GM18520 (cell line): Measurements from ENCODE around the gene FRS3.
"Not testable (repeated sequence)": the region's sequence is repeated elsewhere in the genome, so short reads cannot be mapped to it uniquely, and the experiment has no call there.

Experiments used
- ATAC-seq: cut with Tn5 transposase; IDR thresholded peaks from one replicate; pipeline ENCODE4 v1.9.1; 2021; ENCODE audit not compliant: unreplicated experiment

FRS3 gene, protein sequence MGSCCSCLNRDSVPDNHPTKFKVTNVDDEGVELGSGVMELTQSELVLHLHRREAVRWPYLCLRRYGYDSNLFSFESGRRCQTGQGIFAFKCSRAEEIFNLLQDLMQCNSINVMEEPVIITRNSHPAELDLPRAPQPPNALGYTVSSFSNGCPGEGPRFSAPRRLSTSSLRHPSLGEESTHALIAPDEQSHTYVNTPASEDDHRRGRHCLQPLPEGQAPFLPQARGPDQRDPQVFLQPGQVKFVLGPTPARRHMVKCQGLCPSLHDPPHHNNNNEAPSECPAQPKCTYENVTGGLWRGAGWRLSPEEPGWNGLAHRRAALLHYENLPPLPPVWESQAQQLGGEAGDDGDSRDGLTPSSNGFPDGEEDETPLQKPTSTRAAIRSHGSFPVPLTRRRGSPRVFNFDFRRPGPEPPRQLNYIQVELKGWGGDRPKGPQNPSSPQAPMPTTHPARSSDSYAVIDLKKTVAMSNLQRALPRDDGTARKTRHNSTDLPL

DNA sequence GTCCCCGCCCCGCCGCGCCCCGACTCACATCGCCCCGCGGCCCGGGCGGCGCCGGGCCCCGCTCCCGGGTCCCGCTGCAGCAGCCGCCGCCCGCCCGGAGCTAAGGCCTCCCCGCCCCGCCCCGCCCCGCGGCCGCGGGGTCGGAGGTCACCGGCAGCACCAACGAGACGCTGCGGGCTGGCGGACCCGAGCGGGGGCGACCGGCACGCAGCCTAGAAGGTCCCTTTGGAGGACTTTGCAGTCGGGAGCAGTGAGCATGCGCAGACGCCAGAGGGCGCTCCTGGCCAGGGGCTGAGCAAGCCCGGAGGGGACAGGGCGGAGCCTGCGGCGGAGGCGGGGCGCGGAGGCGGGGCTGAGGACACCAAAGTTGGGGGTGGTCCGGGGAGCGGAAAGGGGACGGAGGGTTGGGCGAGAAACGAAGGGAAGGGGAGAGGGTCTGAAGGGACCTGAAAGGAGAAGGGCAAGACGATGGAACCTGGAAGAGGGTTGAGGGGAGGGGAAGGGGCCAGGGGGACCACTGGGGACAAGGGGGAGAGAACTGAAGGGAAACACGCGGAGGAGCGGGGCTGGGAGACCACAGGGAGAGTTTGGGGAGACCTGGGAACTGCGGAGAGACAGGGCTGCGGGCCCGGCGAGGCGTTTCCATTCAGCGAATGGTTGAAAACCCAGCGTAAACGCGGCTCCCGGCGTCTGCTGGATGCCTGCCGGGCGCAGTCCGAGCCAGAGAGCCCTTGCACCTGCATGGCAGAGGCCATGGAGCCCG is at the start of gene FRS3:
FRS3 (minus strand) TSS at position 113 of the 763 bp plus-strand sequence. CDS start 2,913 bp downstream, outside the sequence.
- ATAC-seq = peak; percentile 94

DNA sequence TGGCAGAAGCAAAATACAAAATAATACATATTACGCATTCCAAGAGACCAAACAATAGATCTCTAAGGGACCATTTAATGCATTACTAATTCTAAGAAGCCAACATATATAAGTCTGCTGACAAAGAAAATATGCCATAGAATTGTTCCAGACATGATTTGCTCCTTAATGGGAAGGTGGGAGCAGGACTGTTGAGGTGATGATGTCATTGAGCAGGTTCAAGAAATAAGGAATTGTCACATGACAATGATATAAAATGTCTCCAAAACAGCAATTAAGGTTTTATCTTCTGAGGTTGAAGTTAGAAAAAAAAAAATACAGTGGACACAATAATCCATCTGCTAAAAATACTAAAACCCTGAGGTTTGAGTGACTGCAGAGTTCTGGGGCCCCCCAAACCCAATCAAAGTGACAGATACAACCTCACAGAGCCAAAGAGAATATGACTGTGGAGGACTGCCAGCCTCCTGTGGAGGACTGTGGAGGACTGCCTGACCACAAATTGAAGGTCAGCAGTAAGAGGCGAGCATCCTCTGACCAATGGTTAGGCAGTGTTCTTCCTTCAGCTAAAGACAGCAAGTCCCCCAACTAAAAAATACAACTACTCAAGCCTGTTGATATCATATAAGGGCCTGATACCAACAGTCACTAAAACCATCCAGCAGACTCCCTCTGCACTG is 46.8 kb upstream of the FRS3 start:
- no peak for ATAC-seq

DNA sequence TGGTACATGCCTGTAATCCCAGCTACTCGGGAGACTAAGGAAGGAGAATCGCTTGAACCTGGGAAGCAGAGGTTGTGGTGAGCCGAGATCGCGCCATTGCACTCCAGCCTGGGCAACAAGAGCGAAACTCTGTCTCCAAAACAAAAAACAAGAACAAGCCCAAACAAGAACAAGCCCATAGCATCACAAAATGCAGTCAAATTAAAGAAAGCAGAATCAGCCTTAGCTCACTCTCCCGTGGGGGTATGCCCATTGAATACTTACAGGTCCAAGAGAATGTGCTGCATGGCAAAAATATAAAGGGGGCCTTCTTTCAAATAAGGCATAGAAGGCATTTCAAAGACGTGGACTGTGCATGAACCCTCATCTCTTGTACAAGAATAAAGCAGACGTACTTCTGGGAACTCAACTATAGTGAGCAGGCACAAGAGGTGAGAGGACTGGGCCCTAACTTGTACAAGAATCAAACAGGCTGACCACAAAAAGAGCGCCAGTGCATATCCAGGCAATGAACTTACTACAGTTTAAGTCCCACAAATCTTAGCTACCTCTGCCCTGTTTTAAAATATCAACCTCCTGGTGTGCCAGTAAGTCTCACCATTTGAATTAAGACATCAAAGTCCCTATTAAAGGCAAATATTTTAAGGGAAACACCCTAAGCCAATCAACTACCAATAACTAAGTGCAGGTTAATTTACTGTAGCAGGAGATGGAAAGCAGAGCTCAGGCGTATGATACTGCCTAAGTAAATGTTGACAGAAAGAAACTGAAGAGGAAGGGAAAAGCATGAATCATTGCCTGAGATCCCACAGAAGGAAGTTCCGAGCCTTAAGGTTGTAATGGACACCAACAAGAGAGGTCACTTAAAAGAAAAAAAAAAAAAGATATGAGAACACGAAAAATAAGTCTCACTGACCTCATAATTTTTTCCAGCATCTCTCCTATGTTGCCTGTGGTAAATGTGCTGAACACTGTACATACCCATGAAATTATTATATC is 45.2 kb upstream of the FRS3 start:
- no peak for ATAC-seq

DNA sequence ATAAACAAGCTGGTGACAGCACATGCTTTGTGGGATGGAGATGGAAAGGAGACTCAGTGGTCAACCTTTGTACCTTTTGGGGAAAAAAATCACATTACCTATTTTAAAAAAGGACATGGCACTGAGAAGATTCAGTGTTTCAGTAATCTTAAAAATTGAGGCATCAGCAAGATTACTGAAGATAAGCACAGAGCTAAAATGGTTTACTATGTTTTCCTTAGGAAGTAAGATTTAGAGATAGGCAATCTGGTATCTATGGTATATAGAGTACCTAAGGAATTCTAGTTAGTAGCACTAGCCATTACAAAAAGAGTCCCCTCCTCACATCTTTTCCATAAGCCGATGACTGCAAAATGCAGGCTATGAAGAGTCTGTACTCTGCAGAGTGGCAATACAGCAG is 43.5 kb upstream of the FRS3 start:
- ATAC-seq = no peak

DNA sequence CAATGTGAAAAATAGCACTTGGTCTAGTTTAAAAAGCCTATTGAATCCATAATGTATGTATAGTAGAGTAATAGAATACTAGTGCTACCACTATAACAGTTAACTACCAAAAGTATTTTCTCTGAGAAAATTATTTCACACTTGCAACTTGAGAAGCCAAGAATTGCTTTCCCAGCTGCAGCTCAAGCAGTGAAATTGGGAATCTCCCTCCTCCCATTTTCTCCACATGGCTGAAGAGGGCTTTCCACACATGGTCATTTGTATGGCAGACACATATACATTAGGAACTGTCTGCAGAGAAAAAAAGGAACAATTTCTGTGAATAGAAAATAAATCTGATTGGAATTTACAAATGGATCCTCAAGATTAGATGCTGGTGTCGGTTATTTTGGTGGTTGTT is 42.3 kb upstream of the FRS3 start:
- no peak for ATAC-seq

DNA sequence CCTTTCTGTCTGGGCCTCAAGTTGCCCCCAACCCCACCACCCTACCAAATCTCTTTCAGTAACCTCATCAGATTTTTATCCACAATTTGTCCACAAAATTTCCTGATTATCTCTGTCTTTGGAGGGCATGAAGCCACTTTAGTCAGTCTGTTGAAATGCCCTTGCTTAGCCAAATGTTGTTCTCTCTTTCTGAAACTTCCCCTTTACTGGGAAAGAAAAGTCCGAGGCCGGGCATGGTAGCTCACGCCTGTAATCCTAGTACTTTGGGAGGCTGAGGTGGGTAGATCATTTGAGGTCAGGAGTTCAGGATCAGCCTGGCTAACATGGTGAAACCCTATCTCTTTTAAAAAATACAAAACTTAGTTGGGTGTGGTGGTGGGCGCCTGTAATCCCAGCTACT is 41.6 kb upstream of the FRS3 start:
- no peak for ATAC-seq

DNA sequence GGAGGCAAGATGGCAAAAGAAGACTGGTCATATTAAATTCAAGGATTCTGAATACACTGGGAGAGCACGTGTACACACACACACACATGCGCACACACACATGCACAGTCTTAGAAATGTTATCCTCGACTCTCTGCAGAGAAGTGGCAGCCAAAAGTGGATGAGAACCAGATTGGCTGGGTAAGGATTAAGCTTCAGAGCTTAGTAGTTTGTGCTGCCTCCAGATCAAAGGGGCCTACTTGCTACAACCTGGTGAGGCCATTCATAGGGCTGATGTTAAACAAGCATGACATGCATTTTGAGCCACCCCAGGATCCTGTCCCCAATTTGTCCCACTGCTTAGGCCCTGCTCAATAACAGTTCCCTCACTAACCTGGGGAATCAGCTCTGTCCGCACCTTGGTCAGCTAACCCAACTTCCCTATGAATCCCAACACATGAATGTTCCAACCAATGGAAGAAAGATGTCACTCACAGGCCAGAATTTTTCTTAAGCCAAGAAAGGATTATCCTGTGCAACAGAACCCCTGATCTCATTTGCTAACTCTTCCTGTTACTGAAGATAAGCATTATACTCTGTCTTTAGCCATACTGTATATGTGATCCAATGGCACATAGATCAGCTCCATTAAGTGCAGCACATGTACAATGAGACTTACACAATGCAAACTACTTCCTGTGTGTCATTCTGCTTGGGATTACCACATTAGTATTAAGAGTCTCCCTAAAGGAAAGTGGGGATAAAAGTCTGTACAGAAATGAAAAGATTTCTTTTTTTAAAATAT is 38.8 kb upstream of the FRS3 start:
- no peak for ATAC-seq

DNA sequence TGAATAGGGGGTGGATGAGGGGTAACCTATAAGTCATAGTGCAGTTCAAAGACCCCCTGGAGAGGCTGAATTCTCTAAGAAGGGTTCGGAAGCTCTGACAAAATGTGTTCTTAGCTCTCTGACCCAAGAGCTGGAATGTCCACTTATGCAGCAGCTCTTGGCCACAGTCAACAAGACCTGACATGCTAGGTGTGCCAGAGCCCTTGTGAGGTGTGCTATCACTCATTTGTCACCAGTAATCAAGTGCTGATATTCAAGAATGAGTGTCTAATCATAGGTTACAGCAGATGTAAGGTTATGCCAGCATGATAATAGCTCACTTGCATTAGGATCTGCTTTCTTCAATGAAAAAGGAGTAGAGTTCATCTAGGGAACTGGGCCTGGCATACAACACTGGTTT is 35.9 kb upstream of the FRS3 start:
- no peak for ATAC-seq

DNA sequence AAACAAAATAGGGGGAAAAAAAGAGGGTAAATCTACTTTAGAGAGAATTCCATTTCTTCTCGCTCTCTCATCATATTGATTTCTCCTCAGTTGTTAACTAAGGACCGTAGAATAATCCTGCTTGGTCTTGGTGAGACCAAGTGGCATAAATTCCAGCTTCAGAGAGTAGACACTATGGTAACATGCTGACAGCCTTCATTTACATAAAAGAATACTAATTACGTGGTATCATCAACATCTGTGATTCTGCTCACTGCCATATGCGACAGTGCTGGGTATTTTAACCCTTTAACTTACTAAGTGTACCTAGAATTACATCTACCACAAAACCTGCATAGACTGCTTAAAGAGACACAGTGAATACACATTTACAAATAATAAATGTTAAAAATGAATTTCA is 34.9 kb upstream of the FRS3 start:
- ATAC-seq = no peak

DNA sequence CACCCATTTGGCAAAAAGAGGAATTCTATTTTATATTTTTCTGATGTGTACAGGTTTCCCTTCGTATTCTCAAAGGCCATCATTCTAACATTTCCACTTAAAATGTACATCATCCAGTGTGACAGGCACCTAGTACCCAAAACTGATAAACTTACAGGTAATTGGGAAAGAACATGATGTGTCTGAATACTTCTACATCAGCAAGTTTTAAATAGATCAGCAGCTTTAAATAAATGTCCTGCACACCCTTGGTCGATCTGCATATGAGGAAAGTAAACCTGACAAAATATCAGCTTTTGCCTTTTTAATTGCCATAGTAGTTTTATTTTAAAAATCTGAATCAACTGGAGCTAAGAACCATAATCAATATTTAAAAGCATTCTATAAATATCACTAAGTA is 34.3 kb upstream of the FRS3 start:
- ATAC-seq = no peak

DNA sequence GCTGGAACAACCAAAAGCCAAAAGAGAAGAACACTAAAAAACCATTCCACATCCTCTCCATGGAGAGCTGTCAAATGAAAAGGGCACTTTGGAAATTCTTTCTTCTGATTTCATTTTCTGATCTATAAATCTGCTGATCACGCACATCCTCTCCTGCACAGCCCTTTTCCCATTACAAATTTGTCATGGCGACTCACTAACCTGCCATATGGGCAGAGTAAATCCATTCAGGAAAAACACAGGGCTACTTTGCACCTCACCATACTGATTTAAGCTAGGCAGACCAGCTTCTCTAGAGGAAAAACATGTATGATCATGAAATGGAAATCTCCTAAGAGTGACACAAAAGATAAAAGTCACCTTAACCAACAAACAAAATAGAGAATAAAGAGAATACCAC is 33.8 kb upstream of the FRS3 start:
- ATAC-seq = no peak

DNA sequence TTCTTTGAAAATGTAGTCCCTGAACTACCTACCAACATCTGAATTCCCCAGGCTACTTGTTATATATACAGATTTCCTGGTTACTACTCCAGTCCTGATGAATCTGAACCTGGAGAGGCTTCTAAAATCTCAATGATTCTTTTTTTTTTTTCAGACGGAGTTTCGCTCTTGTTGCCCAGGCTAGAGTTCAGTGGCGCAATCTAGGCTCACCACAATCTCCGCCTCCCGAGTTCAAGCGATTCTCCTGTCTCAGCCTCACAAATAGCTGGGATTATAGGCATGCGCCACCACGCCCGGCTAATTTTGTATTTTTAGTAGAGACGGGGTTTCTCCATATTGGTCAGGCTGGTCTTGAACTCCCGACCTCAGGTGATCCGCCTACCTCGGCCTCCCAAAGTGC is 32.2 kb upstream of the FRS3 start:
- ATAC-seq = not testable (repeated sequence)

DNA sequence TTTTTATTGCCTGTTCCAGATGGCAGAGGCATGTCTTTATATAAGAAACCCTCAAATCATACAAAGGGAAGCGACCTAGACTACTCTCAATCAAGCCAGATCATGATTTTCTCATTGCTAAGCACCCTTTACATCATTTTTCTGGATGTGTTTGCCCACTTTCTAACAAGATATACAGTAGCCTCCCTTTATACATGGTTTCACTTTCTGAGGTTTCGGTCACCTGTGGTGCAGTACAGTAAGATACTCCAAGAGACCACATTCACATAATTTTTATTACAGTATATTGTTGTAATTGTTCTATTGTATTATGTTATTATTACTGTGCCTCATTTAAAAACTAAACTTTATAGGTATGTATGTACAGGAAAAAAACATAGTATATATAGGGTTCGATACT is 31.4 kb upstream of the FRS3 start:
- ATAC-seq = no peak

DNA sequence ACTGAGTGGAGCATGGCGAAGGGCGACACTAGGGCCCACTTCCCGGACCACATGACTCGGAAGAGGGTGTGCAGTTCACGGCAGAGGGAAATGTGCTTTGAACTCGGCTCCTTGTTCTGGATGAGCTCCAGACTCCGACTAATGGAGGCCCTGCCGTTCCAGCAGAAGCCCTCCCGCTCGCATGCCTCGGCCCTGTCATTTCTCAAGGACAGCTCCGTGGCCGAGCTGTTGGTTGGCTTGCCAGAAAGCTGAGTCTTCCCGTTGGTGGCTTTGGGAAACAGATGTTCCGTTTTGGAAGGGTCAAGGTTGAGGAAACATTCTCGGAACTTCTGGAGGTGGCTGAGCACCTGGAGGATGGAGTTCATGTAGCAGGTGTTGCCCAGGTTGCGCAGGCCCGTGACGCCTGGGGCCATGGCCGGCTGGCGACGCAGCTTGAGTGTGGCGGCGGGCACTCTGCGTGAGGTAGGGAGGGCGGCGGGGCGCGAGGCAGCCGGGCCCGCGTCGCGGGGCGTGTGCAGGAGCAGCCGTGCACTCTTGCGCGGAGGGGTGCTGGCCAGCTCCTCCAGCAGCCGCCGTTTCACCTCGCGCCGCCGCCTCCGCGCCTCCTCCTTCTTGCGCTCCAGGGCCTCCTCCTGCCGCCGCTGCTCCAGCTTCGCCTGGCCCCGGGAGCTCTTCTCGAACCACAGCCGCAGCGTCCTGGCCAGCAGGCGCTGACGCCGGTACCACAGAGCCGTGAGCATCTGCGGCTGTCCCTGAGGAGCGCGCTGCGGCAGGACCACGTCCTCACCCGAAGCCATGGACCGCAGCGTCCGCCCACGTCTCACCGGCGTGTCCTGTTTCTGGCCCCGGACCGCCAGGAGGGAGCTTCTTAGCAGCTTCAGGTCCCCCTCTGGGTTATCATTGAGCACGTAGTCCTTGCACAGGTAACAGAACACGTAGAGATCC is 26.4 kb upstream of the FRS3 start:
- no peak for ATAC-seq

DNA sequence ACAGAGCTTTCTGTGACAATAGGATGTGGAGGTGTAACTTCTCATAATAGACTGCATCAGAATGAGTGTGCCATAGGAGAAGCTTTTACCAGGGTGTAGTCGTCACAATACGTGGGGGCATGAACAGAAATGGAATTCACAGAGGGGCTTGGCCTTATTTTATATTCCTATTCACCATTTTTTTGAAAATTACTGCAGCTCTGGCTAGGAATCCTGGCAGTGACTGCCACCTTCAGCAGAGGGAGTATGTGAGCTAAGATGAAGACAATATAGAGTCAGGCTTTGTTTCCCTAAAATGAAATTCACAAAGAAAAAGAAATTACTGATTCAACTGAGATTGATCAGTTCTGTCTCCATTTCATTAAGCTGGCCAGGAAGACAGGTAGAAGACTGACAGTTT is 21.7 kb upstream of the FRS3 start:
- no peak for ATAC-seq

DNA sequence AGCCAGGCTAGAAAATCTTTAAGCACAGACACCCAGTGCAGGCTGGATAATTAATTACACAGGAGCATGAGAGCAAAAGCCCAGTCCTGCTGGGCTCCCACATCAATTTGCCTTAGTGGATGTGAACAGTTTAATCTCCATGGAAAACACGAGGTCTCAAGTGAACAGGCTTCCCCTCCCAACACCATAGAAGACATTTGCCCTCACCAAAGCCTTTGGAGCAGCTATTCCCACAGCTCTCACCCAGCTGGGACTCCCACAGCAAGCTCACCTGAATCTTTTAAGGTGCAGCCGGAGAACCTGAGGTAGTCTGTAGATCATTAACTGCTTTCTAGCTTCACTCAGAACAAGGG is 19.8 kb upstream of the FRS3 start:
- ATAC-seq = no peak

DNA sequence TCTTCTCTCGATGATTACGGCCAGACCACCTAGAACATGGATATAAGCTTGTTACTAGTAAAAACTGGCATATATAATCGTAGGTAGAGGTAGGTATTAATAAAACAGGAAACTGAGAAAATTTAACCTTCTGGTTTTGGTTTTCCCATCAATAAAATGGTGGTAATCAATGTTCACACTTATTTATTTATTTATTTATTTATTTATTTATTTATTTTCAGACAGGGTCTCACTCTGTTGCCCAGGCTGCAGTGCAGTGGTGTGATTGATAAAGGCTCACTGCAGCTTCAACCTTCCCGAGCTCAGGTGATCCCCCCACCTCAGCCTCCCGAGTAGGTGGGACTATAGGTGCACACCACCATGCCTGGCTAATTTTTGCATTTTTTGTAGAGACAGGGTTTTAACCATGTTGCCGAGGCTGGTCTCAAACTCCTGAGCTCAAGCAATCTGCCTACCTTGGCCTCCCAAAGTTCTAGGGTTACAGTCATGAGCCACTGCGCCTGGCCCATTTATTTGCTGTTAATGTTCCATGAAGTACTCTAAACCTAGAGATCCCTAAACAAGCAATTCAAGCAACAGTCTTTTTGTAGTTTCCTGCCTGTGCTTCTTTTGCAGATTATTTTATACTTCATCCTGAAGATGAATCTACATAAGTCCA is 19.3 kb upstream of the FRS3 start:
- ATAC-seq = no peak

DNA sequence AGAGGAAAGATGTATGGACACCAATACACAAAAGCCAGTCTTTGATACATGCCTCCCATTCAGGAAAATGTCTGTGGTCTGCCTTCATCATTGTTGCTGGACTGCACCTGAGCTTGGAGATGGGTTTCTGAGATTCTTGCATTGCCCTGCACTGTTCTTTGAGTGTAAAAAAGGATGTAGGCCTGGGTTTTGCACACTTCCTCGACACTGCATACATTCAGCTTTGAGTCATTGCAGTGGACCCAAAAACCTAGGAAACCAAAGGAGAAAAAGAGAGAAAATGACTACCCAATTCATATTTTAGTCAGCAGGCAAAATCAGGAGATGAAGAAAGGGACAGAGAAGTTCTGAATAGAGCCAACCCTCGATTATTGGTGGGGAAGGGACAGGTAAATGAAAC is 16.8 kb upstream of the FRS3 start:
- no peak for ATAC-seq
